Lower leg skin (tissue), 3 donors: ENCODE results near the gene NFATC2IP.

Source experiments
- POLR2A ChIP-seq, 2 donors: fragments of 450-650 bp; IDR thresholded peaks; one replicate each; pipeline ENCODE4 v1.6.1; 2016 to 2017; ENCODE audit warnings: antibody characterized with exemption in 2 of 2, mild to moderate bottlenecking in 1 of 2, moderate library complexity in 1 of 2
- TF ChIP-seq, protein P1 (sequence below), 3 donors: fragments of 450-650 bp; IDR thresholded peaks; one replicate each; pipeline ENCODE4 v1.5.1; 2016; ENCODE audit warnings: antibody characterized with exemption in 3 of 3, mild to moderate bottlenecking in 3 of 3, moderate library complexity in 2 of 3

DNA sequence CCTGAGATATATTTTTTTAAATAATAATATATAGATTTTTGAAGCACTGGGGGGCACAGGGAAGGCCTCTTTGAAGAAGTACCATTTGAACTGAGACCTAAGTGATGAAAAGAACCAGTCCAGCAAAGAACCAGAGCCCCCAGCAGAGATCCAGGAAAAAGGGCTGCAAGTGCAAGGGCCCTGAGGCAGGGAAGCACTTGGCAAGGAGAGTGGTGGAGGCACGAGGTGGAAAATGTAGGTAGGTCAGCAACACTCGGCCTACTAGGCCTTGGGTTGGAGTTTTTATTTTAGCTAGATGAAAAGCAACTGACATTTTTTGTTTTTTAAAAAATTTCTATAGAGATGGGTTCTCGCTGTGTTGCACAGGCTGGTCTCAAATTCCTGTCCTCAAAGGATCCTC, 20.5 kb upstream of the NFATC2IP start:
- TF ChIP-seq, protein P1, sequence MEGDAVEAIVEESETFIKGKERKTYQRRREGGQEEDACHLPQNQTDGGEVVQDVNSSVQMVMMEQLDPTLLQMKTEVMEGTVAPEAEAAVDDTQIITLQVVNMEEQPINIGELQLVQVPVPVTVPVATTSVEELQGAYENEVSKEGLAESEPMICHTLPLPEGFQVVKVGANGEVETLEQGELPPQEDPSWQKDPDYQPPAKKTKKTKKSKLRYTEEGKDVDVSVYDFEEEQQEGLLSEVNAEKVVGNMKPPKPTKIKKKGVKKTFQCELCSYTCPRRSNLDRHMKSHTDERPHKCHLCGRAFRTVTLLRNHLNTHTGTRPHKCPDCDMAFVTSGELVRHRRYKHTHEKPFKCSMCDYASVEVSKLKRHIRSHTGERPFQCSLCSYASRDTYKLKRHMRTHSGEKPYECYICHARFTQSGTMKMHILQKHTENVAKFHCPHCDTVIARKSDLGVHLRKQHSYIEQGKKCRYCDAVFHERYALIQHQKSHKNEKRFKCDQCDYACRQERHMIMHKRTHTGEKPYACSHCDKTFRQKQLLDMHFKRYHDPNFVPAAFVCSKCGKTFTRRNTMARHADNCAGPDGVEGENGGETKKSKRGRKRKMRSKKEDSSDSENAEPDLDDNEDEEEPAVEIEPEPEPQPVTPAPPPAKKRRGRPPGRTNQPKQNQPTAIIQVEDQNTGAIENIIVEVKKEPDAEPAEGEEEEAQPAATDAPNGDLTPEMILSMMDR (IDR thresholded peaks at IDR 0.05), result no peak
- no peak for TF ChIP-seq POLR2A (IDR thresholded peaks at IDR 0.05)
